ENCODE results near the gene NME7. TPM values are rescaled to one million over a fixed set of nuclear protein-coding genes. Genes with fewer than 3 reads are reported as not detected.

The NME7 gene
- total RNA-seq, 1 experiment from 2014 or later = 13.2 TPM

DNA sequence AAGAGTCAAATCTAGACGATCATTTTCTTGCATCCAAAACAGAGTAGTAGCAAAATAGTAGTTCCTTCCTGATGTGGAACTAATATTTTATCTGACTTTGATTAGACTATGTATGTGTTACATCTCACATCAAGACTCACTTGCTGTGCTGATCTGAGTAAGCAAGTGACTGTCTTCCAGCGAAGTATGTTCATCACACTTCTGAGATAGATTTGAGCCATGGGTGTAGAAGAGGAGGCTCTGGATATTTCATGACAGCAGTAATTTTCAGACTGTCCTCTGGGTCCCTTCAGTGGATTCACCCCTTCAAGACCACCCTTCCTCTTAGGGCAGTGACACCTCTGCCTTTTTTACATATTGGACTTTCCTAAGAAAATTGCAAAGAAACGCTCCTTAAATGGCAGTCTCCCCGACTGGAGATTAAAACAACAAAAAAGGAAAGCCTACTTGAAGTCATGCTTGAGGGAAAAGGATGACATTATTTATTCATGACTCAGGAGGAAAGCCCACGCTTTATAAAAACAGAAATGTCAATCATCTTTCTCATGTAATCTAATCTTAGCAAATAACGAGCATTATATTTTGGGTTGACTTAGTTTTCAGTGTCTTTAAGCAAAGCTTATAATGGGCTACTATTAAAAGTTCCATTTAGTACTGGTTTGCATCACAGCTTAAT, 238.3 kb downstream of the NME7 start:
- H3K4me1 ChIP-seq (ENCODE audit: insufficient read depth, low read length) = no peaks in the 10 kb centered on the region
- no peak overlapping the region for H2AFZ ChIP-seq (ENCODE audit: low read length)
- H2BK20ac ChIP-seq (ENCODE audit: low read depth, low read length, poor library complexity, severe bottlenecking) = no peak overlapping the region
- H3K4me2 ChIP-seq (ENCODE audit: insufficient read depth, insufficient read length, low read length) = no peak overlapping the region
- no peak overlapping the region for H2BK5ac ChIP-seq (ENCODE audit: insufficient read length, low read length)
- no peak overlapping the region for H3K27ac ChIP-seq (ENCODE audit: insufficient read length, low read depth, low read length)
- no peaks in the 10 kb centered on the region for H3K79me2 ChIP-seq (ENCODE audit: insufficient read depth, low read length)
- H3K79me1 ChIP-seq (ENCODE audit: insufficient read depth, low read depth, low read length, poor library complexity, severe bottlenecking) = no peaks in the 10 kb centered on the region
- TF ChIP-seq, protein P1, sequence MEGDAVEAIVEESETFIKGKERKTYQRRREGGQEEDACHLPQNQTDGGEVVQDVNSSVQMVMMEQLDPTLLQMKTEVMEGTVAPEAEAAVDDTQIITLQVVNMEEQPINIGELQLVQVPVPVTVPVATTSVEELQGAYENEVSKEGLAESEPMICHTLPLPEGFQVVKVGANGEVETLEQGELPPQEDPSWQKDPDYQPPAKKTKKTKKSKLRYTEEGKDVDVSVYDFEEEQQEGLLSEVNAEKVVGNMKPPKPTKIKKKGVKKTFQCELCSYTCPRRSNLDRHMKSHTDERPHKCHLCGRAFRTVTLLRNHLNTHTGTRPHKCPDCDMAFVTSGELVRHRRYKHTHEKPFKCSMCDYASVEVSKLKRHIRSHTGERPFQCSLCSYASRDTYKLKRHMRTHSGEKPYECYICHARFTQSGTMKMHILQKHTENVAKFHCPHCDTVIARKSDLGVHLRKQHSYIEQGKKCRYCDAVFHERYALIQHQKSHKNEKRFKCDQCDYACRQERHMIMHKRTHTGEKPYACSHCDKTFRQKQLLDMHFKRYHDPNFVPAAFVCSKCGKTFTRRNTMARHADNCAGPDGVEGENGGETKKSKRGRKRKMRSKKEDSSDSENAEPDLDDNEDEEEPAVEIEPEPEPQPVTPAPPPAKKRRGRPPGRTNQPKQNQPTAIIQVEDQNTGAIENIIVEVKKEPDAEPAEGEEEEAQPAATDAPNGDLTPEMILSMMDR (conservative IDR thresholded peaks at IDR 0.05) = no peak
- H4K91ac ChIP-seq (ENCODE audit: insufficient read length, low read depth, low read length) = no peak overlapping the region
- H3K27me3 Mint-ChIP-seq (ENCODE audit: low read depth) = no peaks in the 10 kb centered on the region
- no peak overlapping the region for H2AK5ac ChIP-seq (ENCODE audit: insufficient read length, low read length)
- H3K36me3 Mint-ChIP-seq (ENCODE audit: insufficient read depth in 1 of 3, low read depth in 3 of 3) = peaks cover 30 to 67% (median 64%) of the 10 kb centered on the region in 3 experiments
- DNase-seq = no peak
- H3K9me3 ChIP-seq (ENCODE audit: control insufficient read depth, low read depth, low read length) = no peaks in the 10 kb centered on the region
- no peaks in the 10 kb centered on the region for H3K27me3 ChIP-seq (ENCODE audit: insufficient read depth, low read length)
- no peaks in the 10 kb centered on the region for H3K9me3 Mint-ChIP-seq
- no peak overlapping the region for H3K56ac ChIP-seq (ENCODE audit: insufficient read length, low read depth, low read length)
- H3K23me2 ChIP-seq (ENCODE audit: insufficient read length, low read depth, low read length, poor library complexity, severe bottlenecking) = no peaks in the 10 kb centered on the region
- no peak overlapping the region for H2BK15ac ChIP-seq (ENCODE audit: low read depth, low read length)
- H3K4me3 Mint-ChIP-seq = no peak overlapping the region
- no peak overlapping the region for H3T11ph ChIP-seq (ENCODE audit: low read length)
- no peak overlapping the region for H3K23ac ChIP-seq (ENCODE audit: insufficient read length, low read depth, low read length)
- H3K14ac ChIP-seq (ENCODE audit: insufficient read depth, low read length) = no peak overlapping the region
- H2BK120ac ChIP-seq (ENCODE audit: low read depth, low read length, poor library complexity, severe bottlenecking) = no peak overlapping the region
- no peak overlapping the region for H3K27ac Mint-ChIP-seq
- H3K9ac ChIP-seq (ENCODE audit: extremely low read depth, insufficient read length, low read length) = no peak overlapping the region
- no CpG with 5 or more reads among the region's 6 CpGs for WGBS (ENCODE audit: extremely low coverage, insufficient read length, low lambda C conversion rate)
- H4K8ac ChIP-seq (replicated peaks; ENCODE audit: insufficient read length, low read depth, low read length) = no peak overlapping the region
- H4K20me1 ChIP-seq (ENCODE audit: control insufficient read depth, insufficient read depth, insufficient read length) = no peaks in the 10 kb centered on the region
- H3K18ac ChIP-seq (ENCODE audit: insufficient read length, low read depth, low read length) = no peak overlapping the region
- H3K4ac ChIP-seq (ENCODE audit: low read depth, low read length) = no peak overlapping the region
- no peak overlapping the region for H2BK12ac ChIP-seq (ENCODE audit: insufficient read length, low read depth, low read length)
- no peak overlapping the region for H4K5ac ChIP-seq (ENCODE audit: insufficient read length, low read depth, low read length)
- H3K4me1 Mint-ChIP-seq = peaks cover 10% of the 10 kb centered on the region in 2 experiments

Measured in H9 (cell line).